PC-9 (cell line): ENCODE results near the gene IFNA13.

Source experiments
- EZH2 ChIP-seq: fragments of 200-600 bp; sonication (generic); IDR thresholded peaks from 2 replicates; pipeline ENCODE4 v1.8.0; 2017; ENCODE audit warnings: antibody characterized with exemption, low read depth
- TF ChIP-seq, protein P1 (sequence below): fragments of 200-600 bp; sonication (generic); conservative IDR thresholded peaks from 2 replicates; pipeline ENCODE4 v1.6.1; 2017; ENCODE audit warnings: mixed run types, antibody characterized with exemption, mild to moderate bottlenecking, moderate library complexity

DNA sequence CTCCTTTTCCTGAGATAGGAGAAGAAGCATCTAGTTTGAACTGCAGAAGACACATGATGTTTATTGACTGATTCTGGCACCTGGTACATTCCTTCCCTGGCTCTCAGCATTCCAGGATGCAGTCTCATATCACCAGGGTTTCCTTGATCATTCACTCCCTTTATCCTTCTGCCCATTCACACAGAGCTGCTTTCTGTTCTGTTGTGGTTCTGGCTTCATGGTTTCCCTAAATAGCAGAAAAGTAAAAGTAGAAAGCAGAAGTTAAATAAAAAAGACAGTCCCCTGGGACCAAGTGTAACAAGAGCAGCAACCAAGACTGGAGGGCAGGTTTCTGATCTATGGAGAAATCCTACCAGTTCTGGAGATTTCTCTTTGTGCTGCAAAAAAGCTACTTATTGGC, 44.2 kb upstream of the IFNA13 start:
- TF ChIP-seq, protein P1, sequence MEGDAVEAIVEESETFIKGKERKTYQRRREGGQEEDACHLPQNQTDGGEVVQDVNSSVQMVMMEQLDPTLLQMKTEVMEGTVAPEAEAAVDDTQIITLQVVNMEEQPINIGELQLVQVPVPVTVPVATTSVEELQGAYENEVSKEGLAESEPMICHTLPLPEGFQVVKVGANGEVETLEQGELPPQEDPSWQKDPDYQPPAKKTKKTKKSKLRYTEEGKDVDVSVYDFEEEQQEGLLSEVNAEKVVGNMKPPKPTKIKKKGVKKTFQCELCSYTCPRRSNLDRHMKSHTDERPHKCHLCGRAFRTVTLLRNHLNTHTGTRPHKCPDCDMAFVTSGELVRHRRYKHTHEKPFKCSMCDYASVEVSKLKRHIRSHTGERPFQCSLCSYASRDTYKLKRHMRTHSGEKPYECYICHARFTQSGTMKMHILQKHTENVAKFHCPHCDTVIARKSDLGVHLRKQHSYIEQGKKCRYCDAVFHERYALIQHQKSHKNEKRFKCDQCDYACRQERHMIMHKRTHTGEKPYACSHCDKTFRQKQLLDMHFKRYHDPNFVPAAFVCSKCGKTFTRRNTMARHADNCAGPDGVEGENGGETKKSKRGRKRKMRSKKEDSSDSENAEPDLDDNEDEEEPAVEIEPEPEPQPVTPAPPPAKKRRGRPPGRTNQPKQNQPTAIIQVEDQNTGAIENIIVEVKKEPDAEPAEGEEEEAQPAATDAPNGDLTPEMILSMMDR, result no peak
- no peak for TF ChIP-seq EZH2
